MCF 10A (cell line): Measurements from ENCODE around the gene CPTP. TPM values are rescaled to one million over a fixed set of nuclear protein-coding genes. Genes with fewer than 3 reads are reported as not detected.
A peak's percentile ranks its signal among the peaks of the same experiment; 100 is the strongest.

Source experiments
- BruUV-seq: library from RNA; stranded (reverse); fragments of 400-500 nt; replicated peaks from 2 replicates; lab custom pipeline; 2021; lab: Mats Ljungman, UMichigan
- CTCF ChIA-PET: fragments of 300-600 bp; sonication (Branson Sonifier 250); formaldehyde crosslinking; extraction: SDS; loops from one replicate; lab custom pipeline; 2021; ENCODE audit warnings: antibody characterized with exemption, inconsistent platforms; lab: Yijun Ruan, JAX
- POLR2A ChIA-PET: fragments of 300-600, 350-650 bp; sonication (Branson Sonifier 250); formaldehyde crosslinking; extraction: SDS; loops from one replicate; lab custom pipeline; 2020; ENCODE audit warnings: antibody characterized with exemption, inconsistent platforms; lab: Yijun Ruan, JAX
- DNase-seq: peaks from one replicate; pipeline ENCODE4 v3.0.0-alpha.2; 2018; ENCODE audit not compliant: unreplicated experiment
- H3K27ac Mint-ChIP-seq: one replicate; pipeline ENCODE4 v1.8.0; 2022; ENCODE audit warnings: mild to moderate bottlenecking, low read depth, mixed read lengths; ENCODE audit not compliant: unreplicated experiment
- H3K27me3 Mint-ChIP-seq: one replicate; pipeline ENCODE4 v1.8.0; 2022; ENCODE audit warnings: mixed read lengths; ENCODE audit not compliant: insufficient read depth, unreplicated experiment
- H3K36me3 Mint-ChIP-seq: one replicate; pipeline ENCODE4 v1.8.0; 2022; ENCODE audit warnings: mild to moderate bottlenecking, moderate library complexity, mixed read lengths; ENCODE audit not compliant: insufficient read depth, unreplicated experiment
- H3K4me1 Mint-ChIP-seq: one replicate; pipeline ENCODE4 v1.8.0; 2022; ENCODE audit warnings: mixed read lengths; ENCODE audit not compliant: insufficient read depth, unreplicated experiment
- H3K4me3 Mint-ChIP-seq: one replicate; pipeline ENCODE4 v1.8.0; 2022; ENCODE audit warnings: mild to moderate bottlenecking, moderate library complexity, mixed read lengths; ENCODE audit not compliant: unreplicated experiment
- H3K9me3 Mint-ChIP-seq: one replicate; pipeline ENCODE4 v1.8.0; 2022; ENCODE audit warnings: mixed read lengths; ENCODE audit not compliant: unreplicated experiment
- CTCF ChIP-seq: fragments of 200-600 bp; IDR thresholded peaks from one replicate; pipeline ENCODE4 v1.8.0; 2022; ENCODE audit warnings: antibody characterized with exemption, mild to moderate bottlenecking; ENCODE audit not compliant: unreplicated experiment
- intact Hi-C: fragments of 100-400 bp; cut with micrococcal nuclease; formaldehyde crosslinking; loops from 2 replicates; pipeline ENCODE4 v1.14.1; 2022
- total RNA-seq: library from RNA; stranded (reverse); gene quantifications from 2 replicates; pipeline ENCODE4 v1.2.3, GENCODE V29; 2022

Gene CPTP
- total RNA-seq, 1 experiment from 2014 or later = 21.0 TPM

GRCh38 chr1:1324084-1324523, 498 bp upstream of the CPTP start:
- intact Hi-C loops = no loop called here

GRCh38 chr1:1325288-1326074, 879 bp downstream of the CPTP start:
- no TSS peak for BruUV-seq
- Mint-ChIP-seq H3K36me3 (peaks cover 23% of the 10 kb centered on the region), H3K4me1 (peaks cover 20% of the 10 kb centered on the region), H3K27me3 (no peaks in the 10 kb centered on the region), H3K4me3 (peak overlapping the region; percentile 70), H3K27ac (peak overlapping the region; percentile 85), H3K9me3 (no peaks in the 10 kb centered on the region)
- TF ChIP-seq CTCF = no peak
- intact Hi-C loops = no loop called here
- ChIA-PET POLR2A (interaction anchor here (0.5 to 2.3 kb wide), 11 partner anchors 8 to 367 kb away, joined by 3 to 21 read pairs (median 4); partner anchors contain the start of genes AURKAIP1, CCNL2 and NOC2L), CTCF (interaction anchor here (0.6 to 1.0 kb wide), 6 partner anchors 9 to 262 kb away, joined by 3 to 6 read pairs (median 4); partner anchors contain the start of gene AURKAIP1)
- no peak for DNase-seq

More at GRCh38 chr1:1324084-1324523, 498 bp upstream of the CPTP start:
- Mint-ChIP-seq H3K9me3 (no peaks in the 10 kb centered on the region), H3K27ac (peak overlapping the region; percentile 85), H3K27me3 (no peaks in the 10 kb centered on the region), H3K4me3 (peak overlapping the region; percentile 70), H3K4me1 (peaks cover 20% of the 10 kb centered on the region), H3K36me3 (peaks cover 17% of the 10 kb centered on the region)
- TF ChIP-seq CTCF = no peak
- ChIA-PET POLR2A (interaction anchor here (1.0 to 1.4 kb wide), 2 partner anchors 15 to 51 kb away, joined by 3 to 5 read pairs; partner anchors contain the start of gene AURKAIP1), CTCF (interaction anchor here (0.5 kb wide), 1 partner anchor 85 kb away, joined by 3 read pairs; no protein-coding TSS in a partner anchor)
- DNase-seq = no peak
- no TSS peak for BruUV-seq

DNA sequence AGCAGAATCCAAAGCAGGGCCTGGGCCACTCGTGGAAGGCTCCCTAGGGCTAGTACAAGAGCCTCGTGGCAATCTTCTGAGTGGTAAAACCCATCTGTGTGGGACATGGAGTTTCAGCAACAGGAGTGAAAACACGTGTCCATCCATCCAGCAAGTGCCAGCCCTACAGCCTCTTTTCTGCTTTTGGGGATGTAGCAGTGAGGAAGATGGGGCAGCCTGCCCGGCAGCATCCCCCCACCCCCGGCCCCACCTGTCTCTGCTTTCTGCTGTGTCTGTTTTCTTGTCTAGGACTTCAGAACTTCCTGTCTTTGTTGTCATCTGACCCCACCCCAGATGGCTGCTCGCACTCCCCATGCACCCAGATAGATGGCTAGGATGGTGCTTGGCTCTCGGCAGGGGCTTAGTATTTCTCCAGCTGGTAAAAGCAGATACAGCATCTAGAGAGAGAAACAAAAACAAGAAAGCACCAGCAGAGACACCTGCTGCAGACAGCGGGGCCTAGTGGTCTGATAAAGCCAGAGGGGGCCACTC, 1.5 kb downstream of the CPTP start:
- no peaks in the 10 kb centered on the region for H3K27me3 Mint-ChIP-seq
- intact Hi-C loops = no loop called here
- POLR2A ChIA-PET = interaction anchor here (0.5 to 2.3 kb wide), 9 partner anchors 8 to 257 kb away, joined by 3 to 21 read pairs (median 3); partner anchors contain the start of gene AURKAIP1
- DNase-seq = no peak
- peak overlapping the region; percentile 70 for H3K4me3 Mint-ChIP-seq
- H3K9me3 Mint-ChIP-seq = no peaks in the 10 kb centered on the region
- CTCF ChIA-PET = interaction anchor here (0.9 kb wide), 1 partner anchor 262 kb away, joined by 6 read pairs; no protein-coding TSS in a partner anchor
- no peak overlapping the region for H3K27ac Mint-ChIP-seq
- H3K36me3 Mint-ChIP-seq = peaks cover 23% of the 10 kb centered on the region
- peaks cover 20% of the 10 kb centered on the region for H3K4me1 Mint-ChIP-seq
- TF ChIP-seq CTCF = no peak
- no TSS peak for BruUV-seq

- no TSS peak for BruUV-seq
- Mint-ChIP-seq H3K27me3 (no peaks in the 10 kb centered on the region), H3K9me3 (no peaks in the 10 kb centered on the region), H3K27ac (no peak overlapping the region), H3K4me1 (peaks cover 16% of the 10 kb centered on the region), H3K36me3 (peaks cover 23% of the 10 kb centered on the region), H3K4me3 (no peak overlapping the region)
- TF ChIP-seq CTCF = no peak
- POLR2A ChIA-PET = interaction anchor here (0.6 to 0.9 kb wide), 4 partner anchors 10 to 48 kb away, joined by 3 to 4 read pairs (median 3); partner anchors contain the start of gene AURKAIP1
- CTCF ChIA-PET = interaction anchor here (1.1 kb wide), 1 partner anchor 44 kb away, joined by 3 read pairs; no protein-coding TSS in a partner anchor
- intact Hi-C loops = no loop called here
- DNase-seq = no peak
Observed at GRCh38 chr1:1327291-1327690, 2.7 kb downstream of the CPTP start.
